Neural progenitor cell (in vitro differentiated cells): Measurements from ENCODE around the gene BPIFB6. TPM values are rescaled to one million over a fixed set of nuclear protein-coding genes. Genes with fewer than 3 reads are reported as not detected.

Experiments used
- DNase-seq: peaks from one replicate; pipeline ENCODE4 v3.0.0-alpha.2; 2016; ENCODE audit warnings: low spot score
- H2AFZ ChIP-seq: fragments of 200-600 bp; sonication (generic); replicated peaks from 2 replicates; pipeline ENCODE4 v1.6.1; 2016; ENCODE audit warnings: antibody characterized with exemption
- H3F3A ChIP-seq: fragments of 200-600 bp; sonication (generic); 2 replicates; pipeline ENCODE4 v1.6.1; 2016; ENCODE audit warnings: antibody characterized with exemption, low read depth
- H3K27ac ChIP-seq: fragments of 200-600 bp; sonication (generic); 2 replicates; pipeline ENCODE4 v1.5.1; 2016; ENCODE audit warnings: mild to moderate bottlenecking
- H3K27me3 ChIP-seq: fragments of 200-600 bp; sonication (generic); 2 replicates; pipeline ENCODE4 v1.6.1; 2016; ENCODE audit warnings: mild to moderate bottlenecking, moderate library complexity
- H3K36me3 ChIP-seq: fragments of 200-600 bp; sonication (generic); 2 replicates; pipeline ENCODE4 v1.5.1; 2016
- H3K4me1 ChIP-seq: fragments of 200-600 bp; sonication (generic); 2 replicates; pipeline ENCODE4 v1.6.1; 2016; ENCODE audit warnings: mixed run types
- H3K4me2 ChIP-seq: fragments of 200-600 bp; sonication (generic); 2 replicates; pipeline ENCODE4 v1.6.1; 2016
- H3K4me3 ChIP-seq: fragments of 200-600 bp; sonication (generic); 2 replicates; pipeline ENCODE4 v1.5.1; 2016
- H3K79me2 ChIP-seq: fragments of 200-600 bp; sonication (generic); 2 replicates; pipeline ENCODE4 v1.6.1; 2016; ENCODE audit warnings: low read depth
- H3K9ac ChIP-seq: fragments of 200-600 bp; sonication (generic); 2 replicates; pipeline ENCODE4 v1.6.1; 2016
- H3K9me3 ChIP-seq: fragments of 200-600 bp; sonication (generic); 2 replicates; pipeline ENCODE4 v1.5.1; 2016; ENCODE audit warnings: low read depth
- H4K20me1 ChIP-seq: fragments of 200-600 bp; sonication (generic); 2 replicates; pipeline ENCODE4 v1.6.1; 2016; ENCODE audit warnings: low read depth
- H3K27ac Mint-ChIP-seq: 3 replicates; pipeline ENCODE4 v1.8.0; 2021; ENCODE audit warnings: mixed read lengths
- H3K27me3 Mint-ChIP-seq: 2 replicates; pipeline ENCODE4 v1.8.0; 2022; ENCODE audit warnings: low read depth, mild to moderate bottlenecking, inconsistent platforms, moderate library complexity, mixed read lengths; ENCODE audit not compliant: insufficient read depth
- H3K36me3 Mint-ChIP-seq: 3 replicates; pipeline ENCODE4 v1.8.0; 2021; ENCODE audit warnings: mixed read lengths
- H3K4me1 Mint-ChIP-seq: 3 replicates; pipeline ENCODE4 v1.8.0; 2021; ENCODE audit warnings: mixed read lengths
- H3K4me3 Mint-ChIP-seq: 3 replicates; pipeline ENCODE4 v1.8.0; 2021; ENCODE audit warnings: mild to moderate bottlenecking, moderate library complexity, mixed read lengths
- H3K9me3 Mint-ChIP-seq: 3 replicates; pipeline ENCODE4 v1.8.0; 2020; ENCODE audit warnings: mixed read lengths
- CTCF ChIP-seq: fragments of 200-600 bp; sonication (generic); IDR thresholded peaks from 2 replicates; pipeline ENCODE4 v1.5.1; 2017; ENCODE audit warnings: antibody characterized with exemption, mild to moderate bottlenecking
- EZH2 ChIP-seq: fragments of 200-600 bp; sonication (generic); IDR thresholded peaks from 2 replicates; pipeline ENCODE4 v1.6.1; 2017; ENCODE audit warnings: antibody characterized with exemption, mild to moderate bottlenecking, moderate library complexity
- EZH2phosphoT487 ChIP-seq: fragments of 200-600 bp; sonication (generic); IDR thresholded peaks from 2 replicates; pipeline ENCODE4 v1.6.1; 2017; ENCODE audit warnings: antibody characterized with exemption
- total RNA-seq: library from RNA; depleted of rRNA; stranded (reverse); fragments of >200 nt; gene quantifications from 2 replicates; pipeline ENCODE4 v1.2.3, GENCODE V29; 2015; ENCODE audit warnings: low replicate concordance

The BPIFB6 gene
- total RNA-seq, 1 donor from 2014 or later, result not detected

GRCh38 chr20:33002087-33002808, 29.2 kb upstream of the BPIFB6 start:
- Histone ChIP-seq H3K4me3 (no peak overlapping the region), H3K4me1 (no peaks in the 10 kb centered on the region), H3K4me2 (no peak overlapping the region), H2AFZ (no peak overlapping the region), H4K20me1 (no peaks in the 10 kb centered on the region), H3K79me2 (no peaks in the 10 kb centered on the region), H3K36me3 (no peaks in the 10 kb centered on the region), H3K9ac (no peak overlapping the region), H3K27me3 (no peaks in the 10 kb centered on the region), H3K9me3 (no peaks in the 10 kb centered on the region), H3F3A (no peaks in the 10 kb centered on the region), H3K27ac (no peak overlapping the region)
- TF ChIP-seq CTCF (no peak), EZH2 (no peak), EZH2phosphoT487 (no peak)
- H3K4me3 Mint-ChIP-seq, result no peak overlapping the region
- no peaks in the 10 kb centered on the region for H3K36me3 Mint-ChIP-seq
- peaks cover 14% of the 10 kb centered on the region for H3K27me3 Mint-ChIP-seq
- DNase-seq, result no peak
- peak overlapping the region; percentile 5 for H3K27ac Mint-ChIP-seq
- H3K4me1 Mint-ChIP-seq, result peaks cover 6% of the 10 kb centered on the region
- peaks cover 2% of the 10 kb centered on the region for H3K9me3 Mint-ChIP-seq

GRCh38 chr20:33004141-33004751, 27.2 kb upstream of the BPIFB6 start, which contains the start of gene SUN5:
Gene SUN5, minus strand, starts transcription at chr20:33004433. Its CDS starts 93 bp downstream, at chr20:33004340.
- Mint-ChIP-seq H3K9me3 (peaks cover 2% of the 10 kb centered on the region), H3K4me1 (peaks cover 14% of the 10 kb centered on the region), H3K27ac (no peak within 1 kb of the TSS), H3K27me3 (peaks cover 18% of the 10 kb centered on the region), H3K4me3 (no peak within 1 kb of the TSS), H3K36me3 (no peaks in the 10 kb centered on the region)
- no peaks in the 10 kb centered on the region for H3K27me3 ChIP-seq
- TF ChIP-seq CTCF (no peak), EZH2phosphoT487 (no peak)
- no peak within 1 kb of the TSS for H3K9ac ChIP-seq
- no peaks in the 10 kb centered on the region for H3K9me3 ChIP-seq
- H3K79me2 ChIP-seq, result no peaks in the 10 kb centered on the region
- H3K4me1 ChIP-seq, result no peaks in the 10 kb centered on the region
- no peak for DNase-seq
- H3K4me2 ChIP-seq, result no peak within 1 kb of the TSS
- no peak within 1 kb of the TSS for H2AFZ ChIP-seq
- no peaks in the 10 kb centered on the region for H3F3A ChIP-seq
- no peak within 1 kb of the TSS for H3K27ac ChIP-seq
- H4K20me1 ChIP-seq, result no peaks in the 10 kb centered on the region
- no peaks in the 10 kb centered on the region for H3K36me3 ChIP-seq
- H3K4me3 ChIP-seq, result no peak within 1 kb of the TSS

GRCh38 chr20:33005132-33005566, 26.3 kb upstream of the BPIFB6 start:
- no peak overlapping the region for H3K9ac ChIP-seq
- H3K27me3 Mint-ChIP-seq, result peaks cover 18% of the 10 kb centered on the region
- no peaks in the 10 kb centered on the region for H3K36me3 Mint-ChIP-seq
- peak; percentile 45 for DNase-seq
- H3K4me1 Mint-ChIP-seq, result peaks cover 19% of the 10 kb centered on the region
- H3K9me3 Mint-ChIP-seq, result peaks cover 2% of the 10 kb centered on the region
- H3K4me2 ChIP-seq, result no peak overlapping the region
- H3K9me3 ChIP-seq, result no peaks in the 10 kb centered on the region
- no peak overlapping the region for H3K4me3 ChIP-seq
- no peak overlapping the region for H3K27ac ChIP-seq
- H3K4me1 ChIP-seq, result no peaks in the 10 kb centered on the region
- H3K79me2 ChIP-seq, result no peaks in the 10 kb centered on the region
- TF ChIP-seq CTCF (peak; percentile 77), EZH2phosphoT487 (no peak)
- H3K27ac Mint-ChIP-seq, result no peak overlapping the region
- no peaks in the 10 kb centered on the region for H3K27me3 ChIP-seq
- H3F3A ChIP-seq, result no peaks in the 10 kb centered on the region
- no peaks in the 10 kb centered on the region for H3K36me3 ChIP-seq
- H2AFZ ChIP-seq, result no peak overlapping the region
- H3K4me3 Mint-ChIP-seq, result no peak overlapping the region
- H4K20me1 ChIP-seq, result no peaks in the 10 kb centered on the region
